HL-60/S4 treated with phorbol 12-myristate 13-acetate at 8.2 ng/mL for 4 days and 3 days (cell line): ENCODE measurements around the gene HS6ST1.

ENCODE experiments used
- in situ Hi-C: fragments of 300-500 bp; cut with MboI; formaldehyde crosslinking; loops from 2 replicates; pipeline ENCODE4 v1.15.0; 2022; ENCODE audit warnings: low sequenced_read_pairs

HS6ST1 gene

GRCh38 chr2:128249555-128249954, 69.1 kb downstream of the HS6ST1 start:
- in situ Hi-C loops, result no loop called here

GRCh38 chr2:128245813-128246212, 72.9 kb downstream of the HS6ST1 start:
- in situ Hi-C loops, result no loop called here

DNA sequence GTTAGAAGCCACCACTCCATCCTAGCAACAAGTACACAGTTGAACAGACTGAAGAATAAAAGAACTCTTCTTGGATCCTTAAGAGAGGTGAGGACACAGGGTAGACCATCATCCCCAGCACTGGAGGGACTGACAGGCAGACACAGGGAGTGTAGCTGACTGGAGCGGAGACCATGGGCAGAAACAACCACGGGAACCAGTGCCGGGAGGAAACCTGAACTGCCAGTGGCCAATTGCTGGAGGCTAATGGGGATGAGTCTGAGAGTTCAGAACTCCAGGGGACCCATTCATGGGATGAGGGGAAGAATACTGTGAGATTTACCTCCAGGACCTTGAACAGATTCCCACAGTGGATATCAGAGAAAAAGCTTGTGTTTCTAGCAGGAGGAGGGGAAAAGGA, 76.8 kb downstream of the HS6ST1 start:
- in situ Hi-C loops, result no loop called here

GRCh38 chr2:128237911-128238697, 80.6 kb downstream of the HS6ST1 start:
- in situ Hi-C loops, result no loop called here

GRCh38 chr2:128237081-128237534, 81.6 kb downstream of the HS6ST1 start:
- in situ Hi-C loops, result no loop called here

GRCh38 chr2:128236491-128237035, 82.1 kb downstream of the HS6ST1 start:
- in situ Hi-C loops, result no loop called here

DNA sequence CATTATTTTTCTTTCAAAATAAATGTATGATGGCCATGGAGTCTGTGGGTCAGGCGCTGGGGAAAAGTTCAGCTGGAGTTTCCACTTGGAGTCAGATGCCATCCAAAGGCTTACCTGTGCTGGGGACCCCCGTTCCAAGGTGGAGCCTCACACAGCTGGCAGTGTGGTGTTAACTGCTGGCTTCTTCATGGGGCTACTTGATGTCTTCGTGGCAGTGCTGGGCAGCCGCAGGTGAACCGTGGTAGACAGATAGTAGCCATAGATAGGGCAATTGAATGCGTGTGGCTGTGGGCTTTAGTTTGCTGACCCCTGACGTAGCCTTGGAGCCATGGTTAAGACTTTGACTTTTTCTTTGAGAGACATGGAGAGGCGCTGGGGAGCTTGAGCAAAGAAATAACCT, 83.1 kb downstream of the HS6ST1 start:
- in situ Hi-C loops, result no loop called here

DNA sequence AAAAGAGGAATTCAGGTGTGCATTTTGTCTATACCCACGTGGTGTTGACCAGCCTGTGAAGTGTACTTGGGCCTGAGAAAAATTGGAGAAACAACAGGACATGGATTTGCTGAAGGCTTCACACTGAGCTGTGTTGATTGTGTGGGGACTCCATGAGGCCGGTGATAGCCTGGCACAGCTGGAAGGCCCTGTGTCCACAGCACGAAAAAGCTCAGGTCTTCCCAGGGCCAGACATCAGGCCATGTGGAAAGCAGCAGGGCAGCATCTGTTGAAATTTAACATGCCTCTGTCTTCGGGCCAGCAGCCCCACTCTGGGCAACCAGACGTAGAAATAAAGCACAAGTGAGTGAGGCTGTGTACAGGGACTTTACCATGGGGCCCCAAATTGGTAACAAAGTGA, 84.1 kb downstream of the HS6ST1 start:
- in situ Hi-C loops, result no loop called here

- in situ Hi-C loops, result no loop called here
Observed at GRCh38 chr2:128233790-128234395, 84.8 kb downstream of the HS6ST1 start.

GRCh38 chr2:128232965-128233789, 85.5 kb downstream of the HS6ST1 start:
- in situ Hi-C loops, result no loop called here

GRCh38 chr2:128228894-128229293, 89.8 kb downstream of the HS6ST1 start:
- in situ Hi-C loops, result no loop called here

- in situ Hi-C loops, result no loop called here
Observed at GRCh38 chr2:128227862-128228261, 90.8 kb downstream of the HS6ST1 start.

DNA sequence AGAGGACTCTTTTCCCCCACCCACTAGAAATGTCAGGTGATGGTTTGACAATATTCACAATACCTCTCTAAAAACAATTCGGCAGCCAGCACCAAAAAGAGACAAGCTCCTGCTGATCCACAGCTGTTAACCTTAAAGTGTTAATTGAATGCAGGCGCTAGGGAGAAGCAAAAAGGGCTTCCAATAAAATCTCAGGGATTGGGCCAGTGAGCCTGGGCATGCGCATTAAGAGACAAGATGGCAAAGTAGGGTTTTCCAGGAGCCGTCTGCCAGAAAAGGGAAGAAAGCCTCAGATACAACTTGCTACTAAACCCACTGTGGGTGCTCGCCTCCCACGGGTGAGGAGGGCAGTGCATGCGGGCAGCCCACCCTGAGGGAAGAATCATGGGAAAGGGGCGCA, 98.8 kb downstream of the HS6ST1 start:
- in situ Hi-C loops, result no loop called here

DNA sequence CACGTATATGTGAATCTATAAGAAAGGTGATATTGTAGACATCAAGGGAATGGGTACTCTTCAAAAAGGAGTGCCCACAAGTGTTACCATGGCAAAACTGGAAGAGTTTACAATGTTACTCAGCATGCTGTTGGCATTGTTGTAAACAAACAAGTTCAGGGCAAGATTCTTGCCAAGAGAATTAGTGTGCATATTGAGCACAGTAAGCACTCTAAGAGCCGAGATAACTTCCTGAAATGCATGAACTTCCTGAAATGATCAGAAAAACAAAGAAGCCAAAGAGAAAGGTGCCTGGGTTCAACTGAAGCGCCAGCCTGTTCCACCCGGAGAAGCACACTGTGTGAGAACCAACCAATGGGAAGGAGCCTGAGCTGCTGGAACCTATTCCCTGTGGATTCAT, 101.0 kb downstream of the HS6ST1 start:
- in situ Hi-C loops, result no loop called here

GRCh38 chr2:128215897-128216642, 102.6 kb downstream of the HS6ST1 start:
- in situ Hi-C loops, result no loop called here
